CD14-positive monocyte (primary cell): Measurements from ENCODE around the gene CDV3. TPM values are rescaled to one million over a fixed set of nuclear protein-coding genes. Genes with fewer than 3 reads are reported as not detected.

Experiments
- DNase-seq, 3 donors: peaks; one replicate each; pipeline ENCODE4 v3.0.0-alpha.2; 2011 to 2022
- H2AFZ ChIP-seq: 2 replicates; pipeline ENCODE4 v1.6.0; 2012; ENCODE audit warnings: mild to moderate bottlenecking, low read depth, low read length, inconsistent platforms; ENCODE audit not compliant: insufficient read depth, poor library complexity, severe bottlenecking
- H3K27ac ChIP-seq, 2 donors: 1 replicate in 1 of 2; 2 replicates in 1 of 2; pipeline ENCODE4 v1.5.1; 2012 to 2013; ENCODE audit warnings: low read length in 2 of 2, control low read depth in 1 of 2, inconsistent platforms in 1 of 2, low read depth in 1 of 2, mild to moderate bottlenecking in 1 of 2
- H3K27me3 ChIP-seq, 2 donors: one replicate each; pipeline versions ENCODE4 v1.6.0 to v1.6.1; 2011 to 2013; ENCODE audit warnings: low read length in 2 of 2; ENCODE audit not compliant: control insufficient read depth in 2 of 2, insufficient read depth in 2 of 2
- H3K36me3 ChIP-seq, 2 donors: replicated peaks in 1 of 2; 1 replicate in 1 of 2; 2 replicates in 1 of 2; pipeline versions ENCODE4 v1.5.1 to v1.6.1; 2012 to 2013; ENCODE audit warnings: low read length in 2 of 2, control low read depth in 1 of 2, inconsistent platforms in 1 of 2, mild to moderate bottlenecking in 1 of 2; ENCODE audit not compliant: insufficient read depth in 2 of 2, control insufficient read depth in 1 of 2
- H3K4me1 ChIP-seq, 2 donors: 1 replicate in 1 of 2; 2 replicates in 1 of 2; pipeline versions ENCODE4 v1.5.1 to v1.6.1; 2012 to 2013; ENCODE audit warnings: low read length in 2 of 2, control low read depth in 1 of 2, inconsistent platforms in 1 of 2, mild to moderate bottlenecking in 1 of 2, moderate library complexity in 1 of 2; ENCODE audit not compliant: insufficient read depth in 2 of 2, control insufficient read depth in 1 of 2
- H3K4me2 ChIP-seq: replicated peaks from 2 replicates; pipeline ENCODE3; 2012; ENCODE audit warnings: low read length, moderate library complexity, mild to moderate bottlenecking; ENCODE audit not compliant: poor library complexity, severe bottlenecking; ENCODE audit errors: extremely low read depth
- H3K4me3 ChIP-seq, 3 experiments: fragments of 200-600 bp in 1 of 3; sonication (generic) in 1 of 3; replicated peaks in 1 of 3; 1 replicate in 2 of 3; 2 replicates in 1 of 3; pipeline ENCODE4 v1.5.1; 2011 to 2013; ENCODE audit warnings: low read length in 3 of 3, mild to moderate bottlenecking in 3 of 3, control low read depth in 2 of 3, low read depth in 2 of 3, inconsistent platforms in 1 of 3, moderate library complexity in 1 of 3
- H3K79me2 ChIP-seq: 2 replicates; pipeline ENCODE4 v1.6.0; 2012; ENCODE audit warnings: mild to moderate bottlenecking, control low read depth, inconsistent platforms, low read length, moderate library complexity; ENCODE audit not compliant: insufficient read depth
- H3K9ac ChIP-seq: 2 replicates; pipeline ENCODE4 v1.6.0; 2017; ENCODE audit warnings: low read length, mild to moderate bottlenecking; ENCODE audit not compliant: insufficient read depth, poor library complexity, severe bottlenecking
- H3K9me3 ChIP-seq, 2 donors: replicated peaks in 1 of 2; 1 replicate in 1 of 2; 2 replicates in 1 of 2; pipeline versions ENCODE4 v1.5.1 to v1.6.1; 2012 to 2013; ENCODE audit warnings: low read length in 2 of 2, control low read depth in 1 of 2; ENCODE audit not compliant: control insufficient read depth in 1 of 2, insufficient read depth in 1 of 2
- H4K20me1 ChIP-seq: 2 replicates; pipeline ENCODE4 v1.6.0; 2012; ENCODE audit warnings: mild to moderate bottlenecking, low read length, control low read depth, moderate library complexity; ENCODE audit not compliant: insufficient read depth
- H3K27ac Mint-ChIP-seq, 7 donors: one replicate each; pipeline ENCODE4 v1.8.0; 2020; ENCODE audit warnings: mild to moderate bottlenecking in 7 of 7, mixed read lengths in 7 of 7, moderate library complexity in 6 of 7, inconsistent platforms in 2 of 7
- H3K27me3 Mint-ChIP-seq, 3 donors: one replicate each; pipeline ENCODE4 v1.8.0; 2021 to 2022; ENCODE audit warnings: low read depth in 3 of 3, mild to moderate bottlenecking in 3 of 3, mixed read lengths in 3 of 3, moderate library complexity in 3 of 3, inconsistent platforms in 1 of 3
- H3K36me3 Mint-ChIP-seq, 2 donors: one replicate each; pipeline ENCODE4 v1.8.0; 2020; ENCODE audit warnings: mixed read lengths in 2 of 2, inconsistent platforms in 1 of 2, mild to moderate bottlenecking in 1 of 2
- H3K4me1 Mint-ChIP-seq: one replicate; pipeline ENCODE4 v1.8.0; 2020; ENCODE audit warnings: mild to moderate bottlenecking, mixed read lengths
- H3K4me3 Mint-ChIP-seq, 2 donors: one replicate each; pipeline ENCODE4 v1.8.0; 2020; ENCODE audit warnings: mild to moderate bottlenecking in 2 of 2, mixed read lengths in 2 of 2, moderate library complexity in 1 of 2
- H3K9me3 Mint-ChIP-seq, 7 donors: one replicate each; pipeline ENCODE4 v1.8.0; 2020 to 2022; ENCODE audit warnings: mixed read lengths in 7 of 7, mild to moderate bottlenecking in 6 of 7, moderate library complexity in 6 of 7, inconsistent platforms in 2 of 7
- WGBS: methylation state at CpG from one replicate; pipeline ENCODE4 v1.1.5; 2013; ENCODE audit warnings: missing lambda C conversion rate; ENCODE audit not compliant: insufficient coverage; 5-methylcytosine and 5-hydroxymethylcytosine counted together
- intact Hi-C, 2 donors: fragments of 100-400 bp; cut with micrococcal nuclease; formaldehyde crosslinking; loops; one replicate each; pipeline versions ENCODE4 v1.15.0 to v1.15.1; 2023
- polyA plus RNA-seq, 3 donors: library from polyadenylated mRNA; depleted of rRNA in 1 of 3; unstranded in 2 of 3; stranded (reverse) in 1 of 3; fragments of 300-500 nt in 2 of 3; fragments of >200 nt in 1 of 3; fragmentation: Illumina TruSeq in 2 of 3; gene quantifications; 1 replicate in 2 of 3; 2 replicates in 1 of 3; pipeline ENCODE4 v1.2.3, GENCODE V29; 2012 to 2021
- TF ChIP-seq, protein P1 (sequence below): fragments of 200-600 bp; IDR thresholded peaks from one replicate; pipeline ENCODE4 v1.8.0; 2022; ENCODE audit warnings: antibody characterized with exemption, mild to moderate bottlenecking

CDV3 gene
- polyA plus RNA-seq, 3 donors = 30.0 to 80.1 (median 30.3) TPM

DNA sequence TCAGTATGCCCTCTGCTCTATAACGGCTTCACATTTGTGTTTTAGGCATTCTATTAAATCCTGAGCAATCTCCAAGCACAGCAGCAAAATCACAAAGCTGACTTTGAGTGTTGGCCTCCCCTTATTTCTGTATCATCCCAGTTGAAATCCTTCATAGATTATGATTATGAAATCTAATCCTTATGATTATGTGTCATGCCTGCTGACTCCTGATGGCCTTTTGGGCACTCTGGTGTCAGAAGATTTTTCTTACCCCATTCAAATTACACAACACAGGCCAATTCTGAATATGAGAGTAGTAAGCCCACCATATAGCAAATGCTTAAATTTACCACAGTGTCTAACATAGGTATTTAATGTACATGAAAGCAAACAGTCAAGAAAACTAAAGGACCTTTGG lies 34.3 kb downstream of the CDV3 start:
- TF ChIP-seq, protein P1, sequence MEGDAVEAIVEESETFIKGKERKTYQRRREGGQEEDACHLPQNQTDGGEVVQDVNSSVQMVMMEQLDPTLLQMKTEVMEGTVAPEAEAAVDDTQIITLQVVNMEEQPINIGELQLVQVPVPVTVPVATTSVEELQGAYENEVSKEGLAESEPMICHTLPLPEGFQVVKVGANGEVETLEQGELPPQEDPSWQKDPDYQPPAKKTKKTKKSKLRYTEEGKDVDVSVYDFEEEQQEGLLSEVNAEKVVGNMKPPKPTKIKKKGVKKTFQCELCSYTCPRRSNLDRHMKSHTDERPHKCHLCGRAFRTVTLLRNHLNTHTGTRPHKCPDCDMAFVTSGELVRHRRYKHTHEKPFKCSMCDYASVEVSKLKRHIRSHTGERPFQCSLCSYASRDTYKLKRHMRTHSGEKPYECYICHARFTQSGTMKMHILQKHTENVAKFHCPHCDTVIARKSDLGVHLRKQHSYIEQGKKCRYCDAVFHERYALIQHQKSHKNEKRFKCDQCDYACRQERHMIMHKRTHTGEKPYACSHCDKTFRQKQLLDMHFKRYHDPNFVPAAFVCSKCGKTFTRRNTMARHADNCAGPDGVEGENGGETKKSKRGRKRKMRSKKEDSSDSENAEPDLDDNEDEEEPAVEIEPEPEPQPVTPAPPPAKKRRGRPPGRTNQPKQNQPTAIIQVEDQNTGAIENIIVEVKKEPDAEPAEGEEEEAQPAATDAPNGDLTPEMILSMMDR = no peak
- intact Hi-C loops = no loop called here
- no peaks in the 10 kb centered on the region for H3K27me3 ChIP-seq

DNA sequence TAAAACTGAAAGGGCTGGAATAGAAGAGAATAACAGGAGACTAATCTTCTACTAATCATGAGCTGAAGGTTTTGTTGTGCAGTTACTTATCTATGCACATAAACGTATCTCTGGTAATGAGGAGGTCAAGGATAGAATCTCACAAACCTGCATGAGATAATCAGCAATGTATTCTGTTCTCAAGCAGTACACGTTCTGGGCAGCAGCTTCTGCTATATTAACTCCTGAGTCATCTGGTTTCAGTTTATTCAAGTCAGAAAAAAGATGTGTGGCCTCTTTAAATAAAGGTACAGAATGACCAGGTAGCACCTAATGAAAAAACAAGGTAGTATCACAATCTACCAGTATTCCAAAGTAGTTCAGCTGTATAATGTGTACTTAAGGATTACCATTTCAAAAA lies 34.9 kb downstream of the CDV3 start:
- DNase-seq = no peak
- Mint-ChIP-seq H3K4me3 (no peak overlapping the region), H3K9me3 (no peaks in the 10 kb centered on the region), H3K36me3 (peaks cover 75 to 80% of the 10 kb centered on the region in 2 donors), H3K27me3 (no peaks in the 10 kb centered on the region), H3K4me1 (no peaks in the 10 kb centered on the region), H3K27ac (no peak overlapping the region)
- no peak overlapping the region for H3K4me3 ChIP-seq
- no peaks in the 10 kb centered on the region for H3K4me1 ChIP-seq
- WGBS = no CpG with 5 or more reads among the region's 2 CpGs
- no peaks in the 10 kb centered on the region for H3K79me2 ChIP-seq
- no peaks in the 10 kb centered on the region for H4K20me1 ChIP-seq
- H3K4me2 ChIP-seq = no peak overlapping the region
- no peaks in the 10 kb centered on the region for H3K9me3 ChIP-seq
- H3K27me3 ChIP-seq = no peaks in the 10 kb centered on the region
- no peak overlapping the region for H2AFZ ChIP-seq
- no peak overlapping the region for H3K9ac ChIP-seq
- intact Hi-C loops = no loop called here
- TF ChIP-seq, protein P1 = no peak
- H3K36me3 ChIP-seq = peaks cover 63 to 91% of the 10 kb centered on the region in 2 donors
- no peak overlapping the region for H3K27ac ChIP-seq

More for the DNA sequence above, 34.3 kb downstream of the CDV3 start:
- Mint-ChIP-seq H3K36me3 (peaks cover 74 to 80% of the 10 kb centered on the region in 2 donors), H3K27me3 (no peaks in the 10 kb centered on the region), H3K4me3 (no peak overlapping the region), H3K9me3 (no peaks in the 10 kb centered on the region), H3K27ac (peak overlapping the region in 2 of 7 donors; percentile 6 to 42), H3K4me1 (no peaks in the 10 kb centered on the region)
- WGBS = 100% methylated on average over 1 of the region's 1 CpG
- no peaks in the 10 kb centered on the region for H3K4me1 ChIP-seq
- H3K79me2 ChIP-seq = no peaks in the 10 kb centered on the region
- no peak overlapping the region for H3K27ac ChIP-seq
- no peak overlapping the region for H3K9ac ChIP-seq
- H4K20me1 ChIP-seq = no peaks in the 10 kb centered on the region
- no peak for DNase-seq
- no peak overlapping the region for H3K4me2 ChIP-seq
- H3K36me3 ChIP-seq = peaks cover 63 to 91% of the 10 kb centered on the region in 2 donors
- no peak overlapping the region for H2AFZ ChIP-seq
- H3K4me3 ChIP-seq = no peak overlapping the region
- H3K9me3 ChIP-seq = no peaks in the 10 kb centered on the region
